HG03520 (cell line): ENCODE data around the gene NXPE2.
"Not testable (repeated sequence)": the region's sequence is repeated elsewhere in the genome, so short reads cannot be mapped to it uniquely, and the experiment has no call there.

Source experiments
- ATAC-seq: cut with Tn5 transposase; IDR thresholded peaks from one replicate; pipeline ENCODE4 v1.9.1; 2021; ENCODE audit warnings: mild to moderate bottlenecking, moderate library complexity; ENCODE audit not compliant: unreplicated experiment

NXPE2 gene

DNA sequence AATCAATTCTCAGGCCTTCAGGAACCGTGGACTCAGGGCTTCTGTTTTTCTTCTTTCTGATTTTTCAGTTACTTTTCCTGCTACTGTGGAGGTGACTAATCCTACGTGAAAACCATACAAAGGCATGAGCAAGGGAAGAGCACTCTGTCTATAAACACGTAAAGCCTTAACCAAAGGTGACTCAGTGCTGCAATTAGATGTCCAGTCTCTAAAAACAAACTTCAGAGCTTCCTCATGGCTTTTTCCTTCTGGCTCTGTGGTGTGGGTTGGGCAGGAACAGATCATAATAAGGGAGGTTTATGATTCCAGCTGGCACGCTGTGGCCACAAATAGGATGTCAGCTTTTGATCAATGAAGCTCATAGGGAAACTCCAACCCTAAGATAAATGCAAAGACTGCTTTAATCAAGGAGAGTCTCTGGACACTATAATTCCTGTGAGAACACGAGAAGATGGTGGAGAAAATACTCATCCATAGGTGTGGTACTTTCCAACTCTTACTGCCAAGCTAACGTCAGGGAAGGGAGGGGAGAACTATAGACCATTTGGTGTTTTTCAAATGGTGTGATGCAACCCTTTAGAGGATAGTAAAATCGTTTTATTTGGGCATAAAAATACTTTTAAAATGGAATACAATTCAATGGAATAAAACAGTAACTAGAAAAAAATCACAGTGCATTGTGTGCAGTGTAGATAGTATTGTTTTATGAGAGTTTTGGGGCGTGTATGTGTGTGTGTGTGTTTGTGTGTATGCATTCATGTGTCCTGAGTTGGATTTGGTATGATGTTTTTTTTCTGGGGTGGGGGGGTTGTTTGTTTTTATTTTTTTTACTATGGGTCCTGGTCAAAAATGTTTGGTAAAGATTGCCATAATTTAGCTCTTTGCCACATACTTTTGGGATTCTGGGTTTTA is at the start of gene NXPE2:
TSS of gene NXPE2 (plus strand) at position 403 of the 912 bp plus-strand sequence. CDS start at position 452, 49 bp downstream.
- no peak for ATAC-seq

DNA sequence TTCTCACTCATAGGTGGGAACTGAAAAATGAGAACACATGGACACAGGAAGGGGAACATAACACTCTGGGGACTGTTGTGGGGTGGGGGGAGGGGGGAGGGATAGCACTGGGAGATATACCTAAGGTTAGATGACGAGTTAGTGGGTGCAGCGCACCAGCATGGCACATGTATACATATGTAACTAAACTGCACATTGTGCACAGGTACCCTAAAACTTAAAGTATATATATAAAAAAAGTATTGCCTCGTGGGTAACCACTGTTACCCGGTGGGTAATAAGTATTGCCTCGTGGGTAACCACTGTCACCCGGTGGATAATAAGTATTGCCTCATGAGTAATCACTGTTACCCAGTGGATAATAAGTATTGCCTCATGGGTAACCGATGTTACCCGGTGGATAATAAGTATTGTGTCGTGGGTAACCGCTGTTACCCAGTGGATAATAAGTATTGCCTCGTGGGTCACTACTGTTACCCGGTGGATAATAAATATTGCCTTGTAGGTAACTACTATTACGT is 46.8 kb upstream of the NXPE2 start:
- not testable (repeated sequence) for ATAC-seq

DNA sequence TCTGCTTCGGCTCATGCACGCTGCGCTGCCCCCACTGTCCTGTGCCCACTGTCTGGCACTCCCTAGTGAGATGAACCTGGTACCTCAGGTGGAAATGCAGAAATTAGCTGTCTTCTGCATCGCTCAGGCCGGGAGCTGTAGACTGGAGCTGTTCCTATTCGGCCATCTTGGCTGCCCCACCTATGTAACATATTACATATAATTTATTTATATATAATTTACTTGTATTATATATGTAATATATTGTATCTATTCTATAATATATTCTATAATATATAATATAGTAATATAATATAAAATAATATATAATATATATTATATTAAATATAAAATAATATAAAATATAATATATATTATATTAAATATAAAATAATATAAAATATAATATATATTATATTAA is 38.9 kb upstream of the NXPE2 start:
- not testable (repeated sequence) for ATAC-seq

DNA sequence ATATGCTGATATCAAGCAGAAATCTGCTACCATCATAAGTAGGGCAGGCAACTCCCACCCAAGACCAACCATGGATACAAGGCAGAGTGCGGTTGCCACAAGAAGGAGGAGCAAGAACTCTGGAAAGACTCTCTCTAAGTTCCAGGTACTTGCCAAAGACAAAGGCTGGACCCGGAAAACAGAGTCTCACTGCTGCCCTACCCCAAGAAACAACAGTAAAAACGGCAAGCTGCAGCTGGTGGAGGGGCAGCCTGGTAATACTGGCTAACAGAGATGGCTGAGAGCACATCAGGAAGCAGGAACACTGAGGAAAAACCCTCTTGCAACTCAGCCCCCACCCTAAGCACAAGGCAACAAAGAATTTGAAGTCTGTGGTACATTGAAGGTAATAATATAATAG is 27.7 kb upstream of the NXPE2 start:
- no peak for ATAC-seq

DNA sequence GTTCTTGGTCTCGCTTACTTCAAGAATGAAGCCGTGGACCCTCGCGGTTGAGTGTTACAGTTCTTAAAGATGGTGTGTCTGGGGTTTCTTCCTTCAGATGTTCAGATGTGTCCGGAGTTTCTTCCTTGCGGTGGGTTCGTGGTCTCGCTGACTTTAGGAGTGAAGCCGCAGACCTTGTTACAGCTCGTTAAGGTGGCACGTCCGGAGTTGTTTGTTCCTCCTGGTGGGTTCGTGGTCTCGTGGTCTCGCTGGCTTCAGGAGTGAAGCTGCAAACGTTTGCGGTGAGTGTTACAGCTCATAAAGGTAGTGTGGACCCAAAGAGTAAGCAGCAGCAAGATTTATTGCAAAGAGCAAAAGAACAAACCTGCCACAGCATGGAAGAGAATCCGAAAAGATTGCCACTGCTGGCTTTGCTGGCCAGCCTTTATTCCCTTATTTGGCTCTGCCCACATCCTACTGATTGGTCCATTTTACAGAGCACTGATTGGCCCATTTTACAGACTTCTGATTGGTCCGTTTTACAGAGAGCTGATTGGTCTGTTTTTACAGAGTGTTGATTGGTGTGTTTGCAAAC is 27.1 kb upstream of the NXPE2 start:
- ATAC-seq: no peak

DNA sequence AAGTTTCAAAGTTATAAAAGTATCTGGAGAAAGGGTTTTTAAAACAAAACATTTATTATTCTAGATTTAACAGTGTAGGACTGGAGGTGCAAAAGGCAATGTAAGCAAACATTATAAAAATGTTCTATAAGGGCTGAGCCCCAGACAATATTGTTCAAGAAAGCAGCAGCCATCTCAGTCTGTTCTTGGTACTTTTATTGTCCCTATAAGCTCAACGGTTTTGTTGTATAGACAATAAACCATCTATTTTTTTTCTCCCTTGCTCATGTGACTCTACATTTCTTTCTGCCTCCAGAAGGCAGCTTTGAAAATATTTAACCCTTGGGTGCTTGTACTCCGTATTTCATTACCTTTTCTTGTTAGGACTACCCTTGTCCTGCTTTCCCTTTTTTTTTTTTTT is 25.2 kb upstream of the NXPE2 start:
- no peak for ATAC-seq

DNA sequence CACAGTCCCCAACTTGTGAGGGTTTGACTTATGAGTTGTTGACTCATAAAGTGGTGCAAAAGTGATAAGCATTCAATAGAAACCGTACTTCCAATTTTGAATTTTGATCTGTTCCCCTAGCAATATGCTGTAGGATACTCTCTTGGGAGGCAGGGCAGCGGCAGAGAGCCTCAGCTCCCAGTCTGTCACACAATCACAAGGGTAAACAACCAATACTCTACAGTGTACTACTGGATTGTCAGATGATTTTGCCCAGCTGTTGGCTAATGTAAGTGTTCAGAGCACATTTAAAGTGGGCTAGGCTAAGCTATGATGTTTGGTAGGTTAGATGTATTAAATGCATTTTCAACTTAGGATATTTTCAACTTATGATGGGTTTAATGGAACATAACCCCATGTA is 13.7 kb upstream of the NXPE2 start:
- no peak for ATAC-seq

DNA sequence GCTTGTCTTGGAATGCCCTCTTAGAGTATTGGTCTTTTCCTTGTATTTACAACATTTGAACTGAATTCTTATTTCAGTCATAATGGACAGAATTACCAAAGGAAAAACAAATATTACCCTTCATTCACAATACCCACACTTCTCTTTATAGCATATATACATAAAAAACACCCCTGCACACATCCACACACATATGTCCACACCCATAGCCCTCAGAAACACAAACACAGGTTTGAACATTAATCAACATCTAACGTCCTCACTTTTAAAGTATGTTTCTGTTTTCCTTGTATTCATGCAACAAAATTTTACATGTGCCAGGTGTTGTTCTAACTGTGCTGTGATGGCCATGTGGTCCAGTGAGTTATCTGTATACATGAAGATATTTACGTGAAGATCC is 11.6 kb upstream of the NXPE2 start:
- ATAC-seq: no peak

DNA sequence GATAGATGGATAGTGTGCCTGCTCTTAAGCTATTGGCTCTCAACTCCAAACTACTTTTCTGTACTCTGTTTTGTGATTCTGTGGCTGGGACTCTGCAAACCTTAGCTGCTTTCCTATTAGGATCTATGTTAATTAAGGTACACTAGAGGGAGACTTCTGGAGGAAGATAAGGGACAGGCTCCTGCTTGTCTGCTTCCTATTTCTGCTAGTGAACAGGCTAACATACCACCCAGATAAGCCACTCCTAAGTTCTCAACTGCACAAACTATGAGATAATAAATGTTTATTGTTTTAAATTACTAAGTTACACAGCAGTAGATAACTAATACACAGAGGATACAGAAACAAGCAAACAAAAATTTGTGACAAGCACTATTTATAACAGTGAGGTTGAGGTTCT is 10.2 kb upstream of the NXPE2 start:
- no peak for ATAC-seq

DNA sequence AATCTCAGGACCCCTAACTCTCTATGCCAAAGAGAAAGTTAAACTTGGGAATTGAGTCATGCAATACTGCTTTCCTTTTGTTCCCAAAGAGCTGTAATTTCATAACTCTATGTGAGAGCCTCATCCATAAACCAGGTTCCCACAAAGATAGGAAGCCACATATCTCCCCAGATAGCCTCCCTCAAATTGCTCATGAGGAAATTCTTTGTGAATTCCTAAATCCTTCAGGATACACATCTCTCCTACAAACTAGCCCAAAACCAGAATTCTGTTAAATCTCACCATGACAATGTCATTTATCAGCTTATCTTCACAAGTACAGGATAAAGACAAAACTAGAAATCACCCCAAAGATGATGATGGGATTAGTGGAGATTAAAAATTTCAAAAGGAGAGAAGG is 4.7 kb upstream of the NXPE2 start:
- ATAC-seq: no peak

DNA sequence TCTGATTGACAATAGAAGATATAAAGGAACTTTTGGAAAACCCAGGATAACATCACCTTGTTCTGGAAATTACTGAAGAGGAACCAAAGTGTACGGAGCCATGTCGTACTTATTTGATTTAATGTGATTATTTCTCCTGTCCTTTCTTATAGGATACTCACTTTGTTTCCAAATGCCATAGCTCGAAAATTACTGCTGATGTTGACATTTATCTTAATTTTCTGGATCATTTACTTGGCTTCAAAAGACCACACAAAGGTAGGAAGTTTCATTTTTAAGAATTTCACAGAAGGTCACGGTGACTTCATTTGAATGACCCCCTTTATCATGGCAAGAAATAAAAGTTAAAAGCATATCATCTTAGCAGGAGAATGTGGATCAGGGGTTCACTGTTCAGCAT is 1.2 kb downstream of the NXPE2 start:
- no peak for ATAC-seq

DNA sequence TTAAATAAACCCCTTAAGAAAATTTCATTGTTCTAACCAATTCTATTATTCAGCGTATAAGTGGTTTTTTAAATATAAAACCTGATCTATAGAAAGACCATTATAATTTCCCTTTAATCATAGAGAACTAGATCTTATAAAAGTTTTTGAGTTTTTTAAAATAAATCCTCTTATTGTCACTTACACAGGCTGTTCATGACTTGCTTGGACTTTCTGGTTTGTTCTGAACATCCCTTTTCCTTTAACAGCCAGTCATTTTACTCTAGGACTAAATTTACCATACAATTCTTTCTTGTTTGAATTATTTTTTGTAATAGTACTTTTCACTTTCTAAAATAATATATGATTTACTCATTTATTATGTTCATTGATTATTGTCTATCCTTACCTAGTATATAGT is 4.7 kb downstream of the NXPE2 start:
- ATAC-seq: no peak

DNA sequence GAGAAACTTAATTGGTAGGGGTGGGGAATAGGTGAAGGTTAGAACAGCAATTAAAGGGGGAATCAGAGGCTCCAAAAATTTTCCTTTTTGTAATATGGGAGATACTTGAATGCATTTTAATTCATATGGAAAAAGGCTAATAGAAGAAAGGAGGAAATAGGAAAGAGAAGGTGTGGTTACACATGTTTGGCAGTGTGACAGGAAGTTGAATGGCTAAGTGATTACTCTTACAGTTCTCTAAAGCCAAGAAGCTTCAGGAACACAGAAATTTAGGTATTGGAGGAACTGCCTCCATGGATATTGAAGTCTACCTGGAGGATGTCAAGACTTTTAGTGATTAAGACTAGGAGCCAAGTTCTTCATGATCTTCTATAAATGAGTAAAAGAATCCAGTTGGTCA is 6.3 kb downstream of the NXPE2 start:
- no peak for ATAC-seq

DNA sequence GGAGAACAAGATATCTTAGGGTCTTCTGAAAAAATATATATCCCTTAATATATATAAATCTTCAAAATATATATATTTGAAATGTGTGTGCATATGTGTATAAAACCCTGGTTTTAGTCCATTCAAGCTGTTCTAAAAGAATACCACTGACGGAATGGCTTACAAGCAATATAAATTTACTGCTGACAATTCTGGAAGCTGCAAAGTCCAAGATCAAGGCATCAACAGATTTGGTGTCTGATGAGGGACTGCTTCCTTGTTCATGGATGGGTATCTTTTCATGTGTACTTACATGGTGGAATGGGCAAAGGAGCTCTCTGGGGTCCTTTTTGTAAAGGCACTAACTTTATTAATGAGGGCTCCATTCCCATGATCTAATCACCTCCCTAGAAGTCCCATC is 6.8 kb downstream of the NXPE2 start:
- ATAC-seq: no peak

DNA sequence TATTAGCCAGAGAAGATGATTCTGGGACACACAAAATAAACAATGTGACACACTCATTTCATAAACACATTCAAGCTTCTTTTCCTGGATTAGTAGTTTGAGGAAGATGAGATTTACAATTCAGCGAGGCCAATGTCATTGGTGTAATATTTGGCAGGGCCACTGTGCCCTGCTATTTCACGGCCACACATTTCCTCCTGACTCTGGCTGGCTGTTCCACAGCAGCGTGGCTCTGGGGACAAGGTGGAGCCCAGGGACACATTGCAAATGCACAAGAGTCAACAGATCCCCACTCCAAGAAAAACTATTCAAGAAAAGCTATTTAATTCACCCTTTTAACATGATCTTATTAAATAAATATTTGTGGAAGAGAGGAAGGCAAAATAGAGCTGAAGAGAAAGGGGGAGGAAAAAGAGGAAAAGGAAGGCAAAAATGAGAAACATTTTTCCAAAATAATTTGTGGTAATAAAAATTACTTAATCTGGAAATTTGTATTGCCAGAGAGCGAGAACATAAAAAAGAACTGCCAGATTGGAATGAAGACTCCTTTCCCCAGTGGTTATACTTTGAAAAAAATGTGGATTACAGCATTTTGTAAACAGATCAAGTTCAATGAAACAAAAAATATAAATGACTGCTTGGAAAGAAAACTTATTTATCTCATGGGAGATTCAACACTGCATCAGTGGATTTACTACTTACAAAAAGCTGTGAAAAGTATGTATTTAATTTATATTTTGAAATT is 27.1 kb downstream of the NXPE2 start:
- no peak for ATAC-seq

DNA sequence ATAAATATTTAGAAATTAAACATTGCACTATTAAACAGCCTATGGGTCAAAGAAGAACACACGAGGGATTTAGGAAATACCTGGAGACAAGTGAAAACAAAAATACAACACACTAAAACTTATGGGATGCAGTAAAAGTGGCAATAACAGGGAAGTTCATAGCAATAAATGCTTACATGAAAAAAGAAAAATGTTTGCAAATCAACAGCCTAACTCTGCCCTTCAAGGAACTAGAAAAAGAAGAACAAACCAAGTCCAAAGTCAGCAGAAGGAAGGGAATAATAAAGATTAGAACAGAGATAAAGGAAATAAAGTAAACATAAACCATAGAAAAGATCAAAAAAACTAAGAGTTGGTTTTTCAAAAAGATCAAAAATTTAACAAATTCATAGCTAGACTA is 31.6 kb downstream of the NXPE2 start:
- ATAC-seq: no peak

DNA sequence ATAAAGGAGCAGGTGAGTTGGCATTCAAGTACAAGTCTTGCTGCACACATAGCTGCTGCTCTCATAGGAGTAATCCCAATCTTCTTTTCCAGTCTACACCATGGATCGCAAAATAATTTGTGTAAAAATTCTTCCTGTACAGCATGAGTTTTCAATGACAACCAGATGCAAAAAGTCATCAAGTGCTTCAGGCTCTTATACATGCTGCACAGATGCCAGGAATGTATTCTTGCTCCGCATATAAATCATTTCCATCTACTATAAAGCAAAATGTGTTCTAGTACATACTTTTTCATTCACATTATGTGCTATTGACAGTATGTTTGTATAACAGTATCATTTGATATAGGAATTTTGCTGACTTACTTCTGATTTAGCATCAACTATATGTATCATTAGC is 35.4 kb downstream of the NXPE2 start:
- ATAC-seq: no peak

DNA sequence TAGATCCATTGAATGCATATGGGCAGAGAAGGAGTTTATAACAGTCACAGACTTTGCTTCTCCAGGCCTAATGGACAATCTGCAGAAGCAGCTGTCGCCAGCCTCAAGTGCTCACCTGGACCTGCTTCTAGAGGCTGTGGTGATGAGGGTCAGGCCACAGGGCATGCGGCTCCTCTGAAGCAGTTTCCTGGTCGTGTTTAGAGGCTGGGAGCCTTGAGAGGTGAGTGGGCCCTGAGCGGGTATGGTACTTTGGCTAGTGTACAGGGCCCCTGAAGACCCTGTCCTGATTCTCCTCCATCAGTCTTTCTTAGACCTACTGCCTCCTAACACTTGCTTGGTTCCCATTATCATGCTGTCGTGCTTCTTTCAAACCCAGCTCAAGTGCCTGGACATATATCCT is 41.2 kb downstream of the NXPE2 start:
- ATAC-seq: no peak

DNA sequence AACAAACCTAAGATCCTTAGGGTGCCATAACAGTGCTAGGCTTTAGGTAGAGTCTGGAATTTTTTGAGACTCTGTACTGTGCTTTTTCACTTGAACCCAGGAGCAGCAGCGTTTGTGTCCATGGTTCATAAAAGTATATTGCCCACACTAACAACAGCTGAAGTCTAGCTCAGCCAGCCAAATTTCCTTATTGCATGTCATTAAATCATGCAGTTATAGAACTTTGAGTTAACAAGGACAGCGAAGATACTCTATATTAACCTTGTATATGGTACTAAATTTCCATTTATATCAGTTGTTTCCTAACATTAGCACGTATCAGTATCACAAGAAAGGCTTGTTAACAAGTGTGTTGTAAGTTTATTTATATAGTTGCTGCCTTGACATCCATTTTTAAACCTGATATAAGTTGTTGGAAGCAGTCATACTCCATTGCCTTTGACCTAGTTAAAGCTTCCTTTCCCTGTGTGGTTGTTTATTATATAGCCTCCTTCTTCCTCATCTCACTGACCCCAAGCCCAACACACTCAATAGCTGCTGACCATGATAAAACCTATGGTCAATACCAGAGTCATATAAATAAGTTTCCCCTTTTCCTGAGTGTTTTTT is 46.7 kb downstream of the NXPE2 start:
- no peak for ATAC-seq

DNA sequence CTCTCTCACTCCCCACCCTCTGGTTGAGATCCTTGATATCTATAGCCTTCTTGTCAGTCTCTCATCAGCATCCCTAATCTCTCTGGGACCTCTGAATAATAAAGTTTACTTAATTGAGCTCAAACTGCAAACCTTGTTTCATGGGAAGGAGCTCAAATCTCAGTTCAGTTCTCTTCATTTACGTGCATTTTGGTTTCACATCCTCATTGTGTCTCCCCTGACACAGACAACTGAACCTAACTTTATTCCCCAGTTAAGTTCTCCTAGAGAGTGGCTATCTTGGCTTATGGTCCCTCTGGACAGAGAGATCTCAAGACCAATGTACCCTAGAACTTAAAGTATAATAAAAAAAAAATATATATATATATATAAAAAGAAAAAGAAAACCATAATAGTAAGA is 47.3 kb downstream of the NXPE2 start:
- ATAC-seq: no peak

DNA sequence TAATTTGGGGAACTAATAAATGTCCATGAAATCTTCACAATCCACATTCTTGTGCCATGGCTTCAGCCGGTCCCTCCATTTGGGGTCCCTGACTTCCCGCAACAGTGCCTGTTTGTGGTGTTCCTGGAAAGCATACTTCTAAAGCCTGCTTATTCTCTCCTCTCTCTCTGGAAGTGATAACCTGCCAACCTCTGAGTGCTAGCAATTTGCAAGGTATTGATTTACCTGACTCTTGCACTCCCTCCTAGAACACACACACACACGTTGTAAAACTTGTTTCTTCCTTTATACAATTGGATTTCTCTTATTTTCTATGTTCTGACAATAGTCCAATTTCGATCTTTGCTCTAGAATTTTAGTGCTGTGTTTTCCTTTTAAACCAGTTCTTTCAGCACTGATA is 58.5 kb downstream of the NXPE2 start:
- ATAC-seq: no peak
